GM12874 (cell line): Measurements from ENCODE around the gene PXK.

Experiments
- CTCF ChIP-seq: IDR thresholded peaks from 2 replicates; pipeline ENCODE4 v1.5.1; 2011; ENCODE audit warnings: low read depth, mild to moderate bottlenecking, control low read depth, low read length, moderate library complexity; ENCODE audit not compliant: insufficient read depth

The PXK gene

GRCh38 chr3:58335652-58335947, 2.9 kb downstream of the PXK start:
- no peak for TF ChIP-seq CTCF

DNA sequence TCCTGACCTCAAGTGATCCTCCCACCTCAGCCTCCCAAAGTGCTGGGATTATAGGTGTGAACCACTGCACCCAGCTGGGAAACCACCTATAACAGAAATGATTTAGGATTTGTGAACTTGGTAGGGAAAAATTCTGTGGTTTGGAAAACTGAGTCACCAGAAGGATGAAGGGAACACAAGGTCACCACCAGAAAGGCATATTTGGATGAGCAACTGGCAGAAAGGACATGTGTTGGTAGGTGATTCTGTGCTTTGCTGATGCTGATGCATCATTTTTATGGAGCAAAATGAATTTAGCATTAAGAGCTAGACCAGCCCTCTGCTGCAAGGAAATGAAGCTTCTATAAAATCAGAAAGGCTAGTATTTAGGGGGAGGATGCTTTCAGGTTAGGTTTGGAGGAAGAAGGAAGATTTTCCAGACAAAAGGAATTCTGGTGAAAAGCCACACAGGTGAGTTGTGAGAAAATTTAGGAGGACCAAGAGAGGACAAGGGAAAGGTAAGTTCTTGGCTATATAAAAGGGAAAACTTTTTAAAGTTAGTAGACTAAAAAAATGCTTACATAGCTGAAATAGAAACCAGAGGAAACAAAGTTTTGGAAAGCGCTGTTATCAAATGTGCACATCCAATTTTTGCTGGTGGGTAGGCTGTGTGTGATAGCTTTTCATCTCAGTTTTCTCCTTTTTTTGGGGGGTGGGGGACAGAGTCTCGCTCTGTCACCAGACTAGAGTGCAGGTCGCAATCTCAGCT, 3.6 kb downstream of the PXK start:
- no peak for TF ChIP-seq CTCF

DNA sequence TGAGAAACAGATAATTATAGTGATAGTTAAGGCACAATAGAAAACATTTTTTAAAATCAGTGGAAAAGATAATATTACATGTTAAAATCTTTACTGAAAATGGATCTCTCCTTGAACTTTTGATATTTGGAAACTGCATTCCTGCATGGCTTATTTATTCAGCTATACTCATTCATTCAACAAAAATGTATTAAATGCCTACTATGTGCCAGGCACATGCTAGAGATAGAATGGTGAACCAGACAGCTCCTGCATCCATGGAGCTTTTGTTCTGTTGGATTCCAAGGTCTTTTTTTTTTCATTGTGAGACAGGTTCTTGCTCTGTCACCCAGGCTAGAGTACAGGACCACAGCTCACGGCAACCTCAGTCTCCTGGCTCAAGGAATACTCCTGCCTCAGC, 4.5 kb downstream of the PXK start:
- no peak for TF ChIP-seq CTCF

GRCh38 chr3:58340594-58341244, 8.0 kb downstream of the PXK start:
- no peak for TF ChIP-seq CTCF

DNA sequence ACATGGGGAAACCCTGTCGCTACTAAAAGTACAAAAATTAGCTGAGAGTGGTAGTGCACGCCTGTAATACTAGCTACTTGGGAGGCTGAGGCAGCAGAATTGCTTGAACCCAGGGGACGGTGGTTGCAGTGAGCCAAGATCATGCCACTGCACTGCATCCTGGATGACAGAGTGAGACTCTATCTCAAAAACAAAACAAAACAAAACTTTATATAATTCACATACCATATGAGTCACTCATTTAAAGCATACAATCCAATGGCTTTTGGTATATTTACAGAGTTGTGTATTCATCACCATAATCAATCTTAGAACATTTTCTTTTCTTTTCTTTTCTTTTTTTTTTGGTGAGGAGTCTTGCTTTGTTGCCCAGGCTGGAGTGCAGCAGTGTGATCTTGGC, 8.7 kb downstream of the PXK start:
- no peak for TF ChIP-seq CTCF

DNA sequence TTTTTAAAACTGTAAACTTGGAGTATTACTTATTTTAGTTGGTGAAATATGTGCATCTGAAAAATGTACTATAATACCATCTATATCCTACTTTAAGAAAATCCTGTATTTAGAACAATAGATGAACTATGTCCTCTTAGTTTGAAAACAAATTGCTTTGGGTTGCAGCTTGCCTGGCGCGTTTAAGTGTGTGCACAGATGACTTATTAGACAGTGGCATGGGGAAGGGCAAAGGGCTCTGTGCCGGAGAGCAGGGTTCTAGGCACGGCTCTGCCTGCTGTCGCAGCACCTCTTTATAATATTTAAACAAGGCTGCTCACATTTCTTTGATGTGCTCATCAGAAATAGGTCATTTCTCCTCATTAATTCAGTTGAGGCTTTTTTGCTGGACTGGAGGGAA, 10.0 kb downstream of the PXK start:
- TF ChIP-seq CTCF, result no peak

GRCh38 chr3:58345457-58345856, 12.8 kb downstream of the PXK start:
- no peak for TF ChIP-seq CTCF
